HepG2 (cell line): ENCODE measurements around the gene PKIG.

Source experiments
- RBFOX2 ChIP-seq: fragments of 200-400 bp; formaldehyde crosslinking; IDR thresholded peaks from 2 replicates; pipeline ENCODE4 v1.6.1; 2017; ENCODE audit warnings: low read depth, mild to moderate bottlenecking, low read length
- SMC3 ChIP-seq: IDR thresholded peaks from 2 replicates; pipeline ENCODE4 v1.6.1; 2011; ENCODE audit warnings: low read length, improper control_type of control experiment
- ZNF317 ChIP-seq: sonication (generic); formaldehyde crosslinking; IDR thresholded peaks from 2 replicates; pipeline ENCODE4 v1.5.0; 2020; ENCODE audit warnings: mild to moderate bottlenecking, missing genetic modification reagents

DNA sequence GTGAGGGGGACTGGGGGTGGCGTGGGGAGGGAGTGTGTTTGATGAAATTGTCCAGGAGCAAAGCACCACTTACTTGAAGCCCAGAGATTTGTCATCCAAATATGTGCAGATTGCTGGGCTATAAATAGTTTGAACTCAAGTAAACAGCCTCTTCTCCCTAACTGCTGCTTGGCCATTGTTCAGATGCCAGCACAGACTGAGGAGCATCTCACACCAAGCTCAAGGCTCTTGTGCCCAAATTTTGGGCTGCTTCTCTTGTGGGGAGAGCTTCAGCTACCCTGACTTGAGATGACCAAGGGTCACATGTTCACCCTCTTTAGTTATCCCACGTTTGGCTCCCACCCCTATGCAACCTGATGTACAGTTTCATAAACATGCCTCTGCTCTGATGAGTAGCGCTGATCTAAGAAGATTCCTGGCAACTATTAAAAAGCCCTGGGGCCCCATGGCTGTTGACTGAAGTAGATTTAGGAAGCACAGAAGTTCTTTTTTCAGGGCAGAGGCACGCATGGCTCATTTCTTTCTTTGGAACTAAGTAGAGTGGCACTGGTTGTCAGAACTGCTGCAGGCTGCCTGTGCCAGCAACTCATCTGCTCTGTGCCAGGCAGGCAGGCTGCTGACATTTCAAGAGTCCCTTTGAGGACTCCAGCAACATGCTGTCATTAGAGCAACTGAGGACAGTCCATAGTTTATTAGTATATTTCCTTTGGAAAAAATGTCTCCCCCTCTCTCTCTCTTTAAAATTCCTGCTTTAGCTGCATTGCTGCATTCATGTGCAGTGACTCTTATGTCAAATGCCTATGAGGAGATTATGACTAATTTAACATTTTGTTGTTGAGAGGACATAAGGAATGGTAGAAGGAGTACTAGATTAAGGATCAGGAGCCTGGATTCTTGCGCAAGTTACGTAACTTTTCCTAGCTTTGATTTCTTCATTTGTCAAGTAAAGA is 9.6 kb upstream of the PKIG start:
- TF ChIP-seq ZNF317 (CRISPR knock-in tag) (no peak), RBFOX2 (no peak), SMC3 (no peak)
